Common myeloid progenitor, CD34-positive (primary cell): ENCODE measurements around the gene OR1S1.

Source experiments
- CTCF ChIA-PET: fragments of 350-600 bp; sonication (Branson Sonifier 250); formaldehyde crosslinking; loops from one replicate; lab custom pipeline; 2021; ENCODE audit warnings: antibody characterized with exemption; lab: Charles Lee
- POLR2A ChIA-PET: fragments of 350-600 bp; sonication (Branson Sonifier 250); formaldehyde crosslinking; loops from one replicate; lab custom pipeline; 2021; ENCODE audit warnings: antibody characterized with exemption; lab: Charles Lee
- DNase-seq, 3 donors: peaks; one replicate each; pipeline versions ENCODE4 v3.0.0 to v3.0.0-alpha.2; 2013
- H3K27ac ChIP-seq, 2 experiments: 1 replicate in 1 of 2; 2 replicates in 1 of 2; pipeline ENCODE4 v1.7.0; 2013; ENCODE audit warnings: inconsistent platforms in 2 of 2, low read length in 2 of 2, mild to moderate bottlenecking in 2 of 2, low read depth in 1 of 2, moderate library complexity in 1 of 2; ENCODE audit not compliant: severe bottlenecking in 2 of 2, insufficient read depth in 1 of 2, poor library complexity in 1 of 2
- H3K27me3 ChIP-seq, 5 experiments: replicated peaks in 2 of 5; 1 replicate in 3 of 5; 2 replicates in 2 of 5; pipeline versions ENCODE4 v1.6.1 to v1.7.0; 2013; ENCODE audit warnings: low read length in 4 of 5, mild to moderate bottlenecking in 2 of 5, moderate library complexity in 2 of 5, inconsistent platforms in 1 of 5; ENCODE audit not compliant: insufficient read depth in 5 of 5, control insufficient read depth in 4 of 5
- H3K36me3 ChIP-seq, 4 experiments: 1 replicate in 2 of 4; 2 replicates in 2 of 4; pipeline versions ENCODE4 v1.6.1 to v1.7.0; 2013; ENCODE audit warnings: low read length in 3 of 4, control low read depth in 1 of 4, mild to moderate bottlenecking in 1 of 4; ENCODE audit not compliant: control insufficient read depth in 4 of 4, insufficient read depth in 4 of 4
- H3K4me1 ChIP-seq, 4 experiments: 1 replicate in 3 of 4; 2 replicates in 1 of 4; pipeline versions ENCODE4 v1.6.1 to v1.7.1; 2013; ENCODE audit warnings: low read length in 3 of 4, mild to moderate bottlenecking in 3 of 4, control low read depth in 1 of 4, inconsistent platforms in 1 of 4, moderate library complexity in 1 of 4; ENCODE audit not compliant: control insufficient read depth in 4 of 4, insufficient read depth in 4 of 4; ENCODE audit errors: control extremely low read depth in 1 of 4
- H3K4me3 ChIP-seq, 7 experiments: 1 replicate in 4 of 7; 2 replicates in 3 of 7; pipeline versions ENCODE4 v1.5.1 to v1.7.0; 2013; ENCODE audit warnings: mild to moderate bottlenecking in 7 of 7, low read length in 6 of 7, moderate library complexity in 6 of 7, inconsistent platforms in 2 of 7, low read depth in 2 of 7, control low read depth in 1 of 7; ENCODE audit not compliant: insufficient read depth in 4 of 7, control insufficient read depth in 1 of 7; ENCODE audit errors: extremely low read depth in 1 of 7
- H3K9me3 ChIP-seq, 5 experiments: 1 replicate in 4 of 5; 2 replicates in 1 of 5; pipeline versions ENCODE4 v1.6.1 to v1.7.1; 2013; ENCODE audit warnings: low read length in 4 of 5, mild to moderate bottlenecking in 2 of 5, inconsistent platforms in 1 of 5, low read depth in 1 of 5, moderate library complexity in 1 of 5; ENCODE audit not compliant: control insufficient read depth in 4 of 5, insufficient read depth in 2 of 5; ENCODE audit errors: control extremely low read depth in 1 of 5
- WGBS: methylation state at CpG from one replicate; pipeline ENCODE4 v1.1.5; 2013; ENCODE audit not compliant: insufficient coverage; 5-methylcytosine and 5-hydroxymethylcytosine counted together

The OR1S1 gene

DNA sequence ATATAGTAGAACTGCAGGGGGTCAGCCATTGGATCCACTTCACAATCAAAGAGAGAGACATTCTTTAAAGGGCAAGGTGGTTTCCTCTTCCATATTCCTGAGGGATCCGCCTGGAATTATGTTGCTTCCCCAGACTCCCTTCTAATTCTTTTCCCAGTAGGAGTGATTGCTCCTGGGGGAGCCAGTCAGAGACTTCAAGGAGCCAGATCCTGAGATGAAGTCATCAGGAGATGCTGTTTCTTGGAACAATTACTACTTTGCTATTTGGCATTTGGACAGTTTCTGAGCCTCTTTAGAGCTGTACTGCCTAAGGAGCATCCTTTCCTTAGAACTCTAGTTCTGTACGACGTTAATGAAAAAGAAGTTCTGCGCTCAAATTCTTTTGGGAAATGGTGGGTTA, 25.6 kb upstream of the OR1S1 start:
- Histone ChIP-seq H3K4me1 (no peaks in the 10 kb centered on the region), H3K36me3 (no peaks in the 10 kb centered on the region), H3K27me3 (no peaks in the 10 kb centered on the region), H3K4me3 (no peak overlapping the region), H3K9me3 (no peaks in the 10 kb centered on the region), H3K27ac (no peak overlapping the region)
- no peak for DNase-seq
- ChIA-PET CTCF (no interaction called here), POLR2A (no interaction called here)
- WGBS = no CpG with 5 or more reads among the region's 4 CpGs

DNA sequence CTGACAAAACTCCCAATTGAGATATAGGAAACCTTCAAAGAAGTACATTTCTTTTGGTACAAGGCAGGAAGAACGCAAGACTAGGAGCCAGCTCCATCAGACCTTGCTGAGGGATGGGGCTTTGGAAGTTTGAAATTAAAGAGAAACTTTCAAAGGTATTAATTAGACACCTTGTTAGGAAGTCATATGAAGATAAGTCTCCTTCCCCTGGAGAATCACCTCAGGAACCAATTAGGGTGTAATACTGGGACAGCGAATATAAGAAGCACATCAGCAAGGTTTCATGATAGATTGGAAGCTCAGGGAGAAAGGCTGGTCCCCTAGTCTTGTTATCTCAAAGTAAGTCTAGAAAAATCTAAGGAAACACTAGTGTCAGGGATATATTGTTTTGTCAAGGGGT, 23.8 kb upstream of the OR1S1 start, which contains the start of gene OR9Q2:
Gene OR9Q2 (plus strand): TSS at position 301 of the 400 bp plus-strand sequence. CDS start 1,421 bp downstream, outside the sequence.
- H3K4me1 ChIP-seq = no peaks in the 10 kb centered on the region
- no peak within 1 kb of the TSS for H3K4me3 ChIP-seq
- POLR2A ChIA-PET = no interaction called here
- 86% methylated on average over 2 of the region's 2 CpGs for WGBS
- no peak within 1 kb of the TSS for H3K27ac ChIP-seq
- no peaks in the 10 kb centered on the region for H3K36me3 ChIP-seq
- CTCF ChIA-PET = no interaction called here
- no peak for DNase-seq
- no peaks in the 10 kb centered on the region for H3K27me3 ChIP-seq
- H3K9me3 ChIP-seq = no peaks in the 10 kb centered on the region

DNA sequence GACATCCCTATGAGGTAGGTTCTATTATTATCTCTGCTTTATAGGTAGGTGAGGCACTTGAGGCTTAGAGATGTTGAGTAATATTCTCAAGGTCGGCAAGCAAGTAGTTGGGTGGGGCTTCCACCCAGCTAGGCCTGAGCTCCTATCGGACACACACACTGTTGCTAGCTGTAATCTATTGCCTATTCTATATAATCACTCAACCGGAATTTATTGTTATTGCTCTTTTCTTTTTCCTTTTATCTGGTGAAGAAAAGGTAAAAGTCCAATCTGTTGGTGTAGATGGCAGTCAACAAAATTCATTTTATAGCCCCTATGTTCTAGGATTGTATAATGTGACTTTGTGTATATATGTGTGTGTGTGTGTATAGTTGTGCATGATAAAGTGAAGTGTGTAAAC, 20.3 kb upstream of the OR1S1 start:
- H3K27ac ChIP-seq = no peak overlapping the region
- ChIA-PET CTCF (no interaction called here), POLR2A (no interaction called here)
- WGBS = no CpG with 5 or more reads among the region's 3 CpGs
- no peaks in the 10 kb centered on the region for H3K27me3 ChIP-seq
- H3K9me3 ChIP-seq = peaks cover 0 to 2% (median 0%) of the 10 kb centered on the region in 5 experiments
- no peak overlapping the region for H3K4me3 ChIP-seq
- DNase-seq = no peak
- H3K4me1 ChIP-seq = no peaks in the 10 kb centered on the region
- no peaks in the 10 kb centered on the region for H3K36me3 ChIP-seq

DNA sequence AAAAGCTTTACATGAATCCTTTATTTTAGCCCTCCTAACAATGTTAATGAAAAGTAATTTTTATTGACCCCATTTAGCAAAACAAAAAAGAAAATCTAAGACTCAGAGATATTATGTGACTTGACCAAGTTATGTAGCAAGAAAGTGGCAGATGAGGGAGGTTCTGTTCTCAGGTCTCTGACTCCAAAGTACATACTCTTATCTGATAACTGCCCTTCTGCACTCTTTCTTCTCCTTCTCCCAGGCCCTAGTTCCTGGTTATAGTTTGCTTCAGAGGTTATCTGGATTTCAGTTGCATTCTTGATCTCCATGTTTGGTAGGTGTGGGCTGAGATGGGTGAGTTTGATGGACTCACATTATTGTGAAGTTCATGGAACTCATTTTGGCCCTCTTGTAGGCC, 19.1 kb upstream of the OR1S1 start:
- CTCF ChIA-PET = no interaction called here
- H3K4me1 ChIP-seq = no peaks in the 10 kb centered on the region
- no peaks in the 10 kb centered on the region for H3K36me3 ChIP-seq
- POLR2A ChIA-PET = no interaction called here
- no peak overlapping the region for H3K27ac ChIP-seq
- no peaks in the 10 kb centered on the region for H3K27me3 ChIP-seq
- no peak for DNase-seq
- H3K9me3 ChIP-seq = peaks cover 0 to 10% (median 0%) of the 10 kb centered on the region in 5 experiments
- no peak overlapping the region for H3K4me3 ChIP-seq

DNA sequence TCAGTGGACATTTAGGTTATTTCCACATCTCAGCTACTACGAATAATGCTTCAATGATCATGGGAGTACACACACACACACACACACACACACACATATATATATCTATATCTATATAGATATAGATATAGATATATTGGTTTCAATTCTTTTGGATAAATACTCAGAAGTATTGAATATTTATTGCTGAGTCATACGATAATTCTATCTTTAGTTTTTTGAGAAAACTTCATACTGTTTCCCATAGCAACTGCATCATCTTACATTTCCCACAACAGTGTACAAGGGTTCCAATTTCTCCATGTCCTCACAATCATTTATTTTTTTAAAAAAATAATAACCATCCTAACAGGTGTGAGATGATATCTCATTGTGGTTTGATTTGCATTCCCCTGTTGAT, 16.6 kb upstream of the OR1S1 start:
- no peak overlapping the region for H3K27ac ChIP-seq
- ChIA-PET CTCF (no interaction called here), POLR2A (interaction anchor here (0.5 kb wide), 1 partner anchor 128 kb away, joined by 3 read pairs; no protein-coding TSS in a partner anchor)
- no peaks in the 10 kb centered on the region for H3K4me1 ChIP-seq
- no peaks in the 10 kb centered on the region for H3K27me3 ChIP-seq
- DNase-seq = no peak
- H3K9me3 ChIP-seq = peaks cover 0 to 15% (median 0%) of the 10 kb centered on the region in 5 experiments
- H3K4me3 ChIP-seq = no peak overlapping the region
- H3K36me3 ChIP-seq = no peaks in the 10 kb centered on the region
- no CpG with 5 or more reads among the region's 2 CpGs for WGBS

DNA sequence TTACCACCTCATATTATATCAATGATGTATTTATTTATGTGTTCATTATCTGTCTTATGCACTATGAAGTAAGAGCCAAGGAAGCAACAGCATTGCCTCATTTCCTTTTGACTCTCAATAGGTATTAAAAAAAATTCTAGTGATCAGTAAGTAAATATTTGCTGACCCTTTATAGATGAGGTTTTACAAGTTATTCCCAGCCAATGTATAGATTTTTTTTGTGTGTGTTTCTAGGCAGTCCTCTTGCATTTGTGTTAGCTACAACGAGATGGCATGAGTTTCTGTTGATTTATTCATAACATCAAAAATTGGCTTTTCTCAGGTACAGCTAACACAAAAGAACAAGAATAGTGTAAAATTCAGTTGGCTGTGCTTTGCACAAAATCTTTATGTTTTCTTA, 13.2 kb upstream of the OR1S1 start:
- WGBS = no CpG with 5 or more reads among the region's 1 CpG
- H3K27me3 ChIP-seq = peaks cover 0 to under 1% (median 0%) of the 10 kb centered on the region in 5 experiments
- ChIA-PET POLR2A (no interaction called here), CTCF (no interaction called here)
- no peak overlapping the region for H3K27ac ChIP-seq
- no peak for DNase-seq
- no peaks in the 10 kb centered on the region for H3K36me3 ChIP-seq
- H3K4me3 ChIP-seq = no peak overlapping the region
- no peaks in the 10 kb centered on the region for H3K4me1 ChIP-seq
- H3K9me3 ChIP-seq = peaks cover 0 to 15% (median 0%) of the 10 kb centered on the region in 5 experiments

DNA sequence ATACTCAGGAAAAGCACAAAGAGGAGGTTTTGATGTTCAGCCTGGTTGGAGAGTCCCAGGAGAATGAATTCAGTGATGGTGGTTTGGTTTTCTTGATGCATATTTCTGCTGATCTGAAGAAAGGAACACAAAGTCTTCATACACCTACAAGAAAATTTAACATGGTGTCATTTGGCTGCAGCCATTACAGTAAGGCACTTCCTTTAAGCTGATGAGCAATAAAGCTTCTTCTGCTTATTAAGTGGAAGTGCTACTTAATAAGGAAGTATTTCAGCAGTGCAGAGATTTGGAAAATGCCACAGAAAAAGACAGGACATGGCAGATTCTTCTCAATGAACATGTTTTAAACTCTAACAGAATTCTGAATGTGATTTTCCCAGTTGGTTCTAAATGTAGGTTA, 8.5 kb upstream of the OR1S1 start, which contains the start of gene OR1S2:
Gene OR1S2 (minus strand): TSS at position 101 of the 400 bp plus-strand sequence. CDS start 0 bp downstream, at position 101.
- peaks cover 0 to 2% (median 0%) of the 10 kb centered on the region in 5 experiments for H3K9me3 ChIP-seq

More for the DNA sequence above, 8.5 kb upstream of the OR1S1 start, which contains the start of gene OR1S2:
- no peak for DNase-seq
- Histone ChIP-seq H3K36me3 (no peaks in the 10 kb centered on the region), H3K27me3 (peaks cover 0 to 2% (median 0%) of the 10 kb centered on the region in 5 experiments), H3K4me1 (no peaks in the 10 kb centered on the region), H3K27ac (no peak within 1 kb of the TSS), H3K4me3 (no peak within 1 kb of the TSS)
- POLR2A ChIA-PET = no interaction called here
- CTCF ChIA-PET = no interaction called here
